ENCODE data around the gene CACNA1I.

DNA sequence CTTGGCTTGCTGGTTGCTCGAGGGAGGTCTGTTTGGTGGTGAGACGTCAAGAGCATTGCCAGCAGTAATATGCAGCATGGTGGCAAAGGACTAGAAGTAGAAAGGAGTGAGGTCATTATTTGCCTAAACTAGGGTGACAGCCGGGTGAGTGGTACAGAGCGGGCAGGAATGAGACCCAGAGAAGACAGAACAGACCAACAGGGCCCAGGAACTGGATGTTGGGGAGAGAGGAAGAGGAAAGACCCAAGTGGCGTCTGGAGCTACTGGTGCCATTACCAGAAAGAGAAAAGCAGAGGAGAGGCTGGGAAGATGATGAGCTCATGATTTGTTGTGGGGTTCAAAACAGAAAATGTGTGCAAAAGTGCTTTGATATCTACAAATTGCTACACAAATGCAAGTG is 164.3 kb downstream of the CACNA1I start:
- TF ChIP-seq, protein P1, sequence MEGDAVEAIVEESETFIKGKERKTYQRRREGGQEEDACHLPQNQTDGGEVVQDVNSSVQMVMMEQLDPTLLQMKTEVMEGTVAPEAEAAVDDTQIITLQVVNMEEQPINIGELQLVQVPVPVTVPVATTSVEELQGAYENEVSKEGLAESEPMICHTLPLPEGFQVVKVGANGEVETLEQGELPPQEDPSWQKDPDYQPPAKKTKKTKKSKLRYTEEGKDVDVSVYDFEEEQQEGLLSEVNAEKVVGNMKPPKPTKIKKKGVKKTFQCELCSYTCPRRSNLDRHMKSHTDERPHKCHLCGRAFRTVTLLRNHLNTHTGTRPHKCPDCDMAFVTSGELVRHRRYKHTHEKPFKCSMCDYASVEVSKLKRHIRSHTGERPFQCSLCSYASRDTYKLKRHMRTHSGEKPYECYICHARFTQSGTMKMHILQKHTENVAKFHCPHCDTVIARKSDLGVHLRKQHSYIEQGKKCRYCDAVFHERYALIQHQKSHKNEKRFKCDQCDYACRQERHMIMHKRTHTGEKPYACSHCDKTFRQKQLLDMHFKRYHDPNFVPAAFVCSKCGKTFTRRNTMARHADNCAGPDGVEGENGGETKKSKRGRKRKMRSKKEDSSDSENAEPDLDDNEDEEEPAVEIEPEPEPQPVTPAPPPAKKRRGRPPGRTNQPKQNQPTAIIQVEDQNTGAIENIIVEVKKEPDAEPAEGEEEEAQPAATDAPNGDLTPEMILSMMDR (IDR thresholded peaks at IDR 0.05 in 2 of 3, conservative IDR thresholded peaks at IDR 0.05 in 1 of 3; ENCODE audit: borderline replicate concordance in 1 of 3, insufficient read depth in 1 of 3, low read depth in 2 of 3, low read length in 2 of 3): no peak
- TF ChIP-seq, protein P2, sequence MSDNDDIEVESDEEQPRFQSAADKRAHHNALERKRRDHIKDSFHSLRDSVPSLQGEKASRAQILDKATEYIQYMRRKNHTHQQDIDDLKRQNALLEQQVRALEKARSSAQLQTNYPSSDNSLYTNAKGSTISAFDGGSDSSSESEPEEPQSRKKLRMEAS (IDR thresholded peaks at IDR 0.05): no peak
- TF ChIP-seq EZH2 (IDR thresholded peaks at IDR 0.05) (no peak), ELF1 (IDR thresholded peaks at IDR 0.05; ENCODE audit: borderline replicate concordance, low read depth) (no peak), EGR1 (IDR thresholded peaks at IDR 0.05; ENCODE audit: low read depth) (no peak)
